Dermis blood vessel endothelial cell (primary cell): ENCODE results near the gene IMMP2L. TPM values are rescaled to one million over a fixed set of nuclear protein-coding genes. Genes with fewer than 3 reads are reported as not detected.
"Not testable (repeated sequence)": the region's sequence is repeated elsewhere in the genome, so short reads cannot be mapped to it uniquely, and the experiment has no call there.

ENCODE experiments used
- DNase-seq: peaks from one replicate; pipeline ENCODE4 v3.0.0; 2010
- total RNA-seq: library from RNA; depleted of rRNA; stranded (reverse); fragments of >200 nt; gene quantifications from 2 replicates; pipeline ENCODE4 v1.2.3, GENCODE V29; 2014

IMMP2L gene
- total RNA-seq, 1 donor from 2014 or later: 8.8 TPM

DNA sequence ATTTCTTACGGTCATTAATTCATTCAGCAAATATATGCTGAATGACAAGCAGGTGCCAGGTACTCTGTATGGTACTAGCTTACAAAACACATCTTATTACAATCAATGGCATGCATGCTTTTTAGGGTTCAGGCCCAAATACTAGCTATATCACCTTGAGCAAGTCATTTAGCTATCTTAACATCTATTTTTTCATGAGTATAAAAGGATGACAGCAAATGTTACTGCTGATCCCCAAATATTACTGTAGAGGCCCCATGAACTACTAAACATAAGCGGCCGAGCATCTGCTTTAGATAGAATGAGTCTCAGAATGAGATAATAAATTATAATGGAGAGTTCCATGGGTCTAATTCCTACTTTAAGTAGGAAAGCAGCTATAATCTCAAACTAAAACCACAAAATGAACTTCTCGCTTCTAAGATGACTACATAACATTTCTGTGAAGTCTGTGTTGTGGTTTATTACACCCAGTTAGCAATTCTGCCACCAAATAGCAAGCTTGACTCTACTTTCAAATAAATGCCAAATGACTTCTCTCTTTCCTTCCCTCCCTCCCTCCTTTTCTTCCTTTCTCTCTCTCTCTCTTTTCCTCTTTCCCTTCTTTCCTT, 585.1 kb downstream of the IMMP2L start:
- DNase-seq: no peak

DNA sequence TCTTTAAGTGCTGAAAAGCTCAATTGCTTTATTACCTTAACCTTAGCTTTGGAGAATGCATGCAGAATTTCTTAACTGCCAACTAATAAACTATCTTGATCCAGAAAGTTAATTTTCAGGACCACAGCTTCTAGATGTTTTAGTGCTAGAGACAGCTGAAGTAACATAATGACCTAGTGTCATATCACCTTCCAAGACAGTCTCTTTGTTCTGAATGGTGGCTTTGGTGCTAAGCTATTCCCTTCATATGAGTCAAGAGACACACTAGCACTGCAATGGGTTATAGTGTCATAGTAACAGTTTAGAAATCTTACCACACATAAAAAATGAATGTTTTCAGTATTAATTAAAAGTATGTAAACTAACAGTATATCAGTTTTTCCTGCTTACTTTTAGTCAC, 586.8 kb downstream of the IMMP2L start:
- DNase-seq: no peak

DNA sequence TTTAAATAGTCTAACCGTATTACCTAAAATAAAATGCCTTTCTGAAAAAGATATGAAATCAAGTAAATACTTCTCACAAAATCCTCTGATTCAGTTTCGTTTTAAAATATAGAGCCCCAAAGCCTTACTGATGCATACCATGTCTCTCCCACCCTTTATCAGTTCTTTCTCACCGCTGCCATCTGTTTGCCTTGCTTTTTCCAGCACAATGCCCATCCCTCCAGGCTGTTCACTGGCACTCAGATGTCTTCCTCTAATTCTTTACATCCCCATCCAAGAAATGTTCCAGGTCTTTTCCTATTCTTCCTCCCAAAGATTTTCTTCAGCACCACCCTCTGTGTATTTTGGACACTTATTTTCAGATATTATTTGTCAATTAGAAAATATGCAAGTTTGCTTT, 587.9 kb downstream of the IMMP2L start:
- no peak for DNase-seq

DNA sequence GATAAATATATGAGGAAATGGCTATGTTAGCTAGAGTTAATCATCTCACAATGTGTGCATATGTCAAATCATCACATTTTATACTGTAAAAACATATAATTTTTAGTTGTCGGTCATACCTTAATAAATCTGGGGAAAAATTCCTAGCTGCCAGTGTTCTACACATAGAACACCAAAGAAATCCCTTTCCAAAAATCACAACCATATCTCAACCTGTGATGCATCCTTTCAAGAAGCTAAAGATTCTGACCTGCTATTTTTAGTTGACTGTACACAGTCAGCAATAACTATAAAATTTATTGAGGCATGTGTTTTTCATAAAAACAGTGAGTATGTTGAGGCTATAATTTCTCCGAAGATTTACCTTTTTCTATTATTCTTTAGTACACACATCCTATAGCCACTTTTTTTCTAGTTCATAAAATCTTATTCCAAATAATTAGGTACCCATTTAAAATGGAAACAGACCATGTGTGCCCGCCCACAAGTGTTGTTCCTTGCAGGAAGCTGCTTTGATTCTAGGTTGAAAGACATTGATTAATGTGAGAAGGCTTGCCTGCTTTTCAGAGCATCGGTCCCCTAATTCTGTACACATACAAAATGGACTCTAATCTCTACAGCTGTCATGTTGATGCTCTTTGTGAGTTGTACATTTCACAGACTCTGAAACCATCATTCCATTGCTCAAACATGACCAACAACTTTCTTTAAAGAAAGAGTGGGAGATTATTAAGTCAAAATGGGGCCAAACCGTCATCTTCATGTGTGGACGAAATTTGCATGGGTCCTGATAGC, 588.9 kb downstream of the IMMP2L start:
- DNase-seq: no peak

DNA sequence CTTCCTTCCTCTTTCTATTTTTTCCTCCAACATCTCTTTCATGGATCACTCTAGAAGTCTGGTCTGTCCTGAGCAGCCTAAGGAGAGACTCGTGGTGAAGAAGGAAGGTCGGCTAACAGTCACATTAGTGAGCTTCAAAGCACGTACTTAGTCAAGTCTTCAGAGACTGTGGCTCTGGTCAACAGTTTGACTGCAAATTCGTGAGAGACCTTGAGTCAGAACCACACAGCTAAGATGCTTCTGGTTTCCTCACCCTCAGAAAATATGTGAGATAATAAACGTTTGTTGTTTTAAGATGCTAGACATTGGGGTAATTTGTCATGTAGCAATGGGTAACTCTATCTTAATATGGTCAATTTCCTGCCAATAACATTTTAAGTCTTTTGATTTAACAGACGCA, 597.5 kb downstream of the IMMP2L start:
- DNase-seq: no peak

DNA sequence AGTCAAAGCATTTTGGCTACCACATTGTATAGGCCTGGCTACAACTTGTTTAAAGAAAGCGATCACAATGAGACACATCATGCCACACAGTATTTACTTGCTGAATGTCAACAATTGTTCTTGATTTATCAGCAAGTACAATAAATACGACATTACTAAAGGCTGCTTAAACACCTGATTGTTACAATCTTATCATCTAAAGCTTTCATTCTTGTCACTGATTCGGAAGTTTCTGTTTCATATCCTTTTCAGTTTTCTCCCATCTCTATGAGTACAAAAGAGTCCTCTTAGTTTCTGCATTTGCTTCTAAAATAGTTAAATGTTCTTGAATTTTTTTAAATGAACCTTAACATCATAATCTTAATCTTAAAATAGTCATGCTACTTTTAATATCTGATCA, 599.5 kb downstream of the IMMP2L start:
- DNase-seq: no peak

DNA sequence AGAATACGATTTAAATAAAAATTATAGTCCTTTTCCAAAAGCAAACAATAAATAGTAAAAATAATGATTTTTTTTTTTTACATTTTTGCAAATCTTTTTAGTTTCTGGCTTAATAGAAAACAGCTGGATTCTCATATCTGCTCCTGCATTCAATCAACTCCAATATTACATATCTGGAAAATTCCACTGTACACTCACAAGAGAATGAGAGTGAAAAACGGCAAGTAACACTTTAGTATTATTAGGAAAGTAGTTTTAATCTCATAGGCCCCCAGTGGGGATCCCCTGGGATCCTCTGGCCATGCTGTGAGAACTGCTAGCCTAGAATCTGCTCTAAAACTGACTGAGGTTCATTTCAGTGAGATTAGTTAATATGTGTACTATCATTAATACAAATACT, 599.9 kb downstream of the IMMP2L start:
- no peak for DNase-seq

DNA sequence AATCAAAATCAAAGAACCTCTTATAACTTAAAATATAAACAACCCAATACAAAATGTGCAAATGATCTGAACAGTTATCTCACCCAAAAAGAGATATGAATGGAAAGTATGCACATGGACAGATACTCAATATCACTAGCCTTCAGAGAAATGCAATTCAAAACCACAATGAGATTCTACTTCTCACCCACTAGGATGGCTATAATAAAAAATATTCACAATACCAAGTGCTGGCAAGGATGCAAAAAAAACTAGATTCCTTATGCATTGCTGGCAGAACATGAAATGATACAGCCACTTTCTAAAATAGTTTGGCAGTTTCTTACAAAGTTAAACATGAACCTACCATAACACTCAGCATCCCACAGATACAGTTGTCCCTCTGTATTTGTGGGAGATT, 601.5 kb downstream of the IMMP2L start:
- no peak for DNase-seq

DNA sequence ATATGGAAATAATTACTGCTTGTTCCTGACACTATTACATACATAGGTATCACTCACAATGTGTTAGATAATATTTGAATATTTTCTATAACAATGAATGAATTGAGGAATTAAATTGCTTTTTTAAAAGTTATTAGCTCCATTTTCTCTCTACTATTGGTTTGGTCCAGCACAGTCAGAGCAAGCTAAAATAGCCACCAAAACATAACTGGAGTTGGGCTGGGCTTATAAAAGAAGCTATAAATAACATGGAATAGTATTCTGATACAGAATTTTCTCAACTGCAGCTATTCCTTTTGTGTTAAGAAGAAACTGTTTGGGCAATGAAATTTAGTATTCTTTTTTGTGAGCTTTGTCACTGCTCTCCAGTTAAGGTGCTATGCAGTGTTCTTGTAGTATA, 614.0 kb downstream of the IMMP2L start:
- DNase-seq: no peak

DNA sequence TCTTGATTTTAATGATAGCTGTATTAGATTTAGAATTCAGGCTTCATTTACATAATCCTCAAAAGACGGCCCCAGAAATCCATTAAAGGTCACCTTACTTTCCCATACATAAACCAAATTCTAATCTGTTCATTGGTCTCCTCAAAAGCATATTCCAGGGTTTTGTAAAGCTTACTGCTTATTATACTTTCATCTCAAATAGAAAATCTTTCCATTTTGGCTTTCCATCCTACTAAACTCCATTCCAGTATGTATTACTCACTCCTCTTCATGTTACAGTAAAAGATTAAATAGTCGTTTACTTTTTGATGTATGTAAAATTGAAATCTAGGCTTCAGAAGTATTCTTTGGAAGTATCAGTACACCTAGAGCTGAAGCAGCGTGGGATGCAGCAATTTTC, 614.9 kb downstream of the IMMP2L start:
- DNase-seq: no peak

DNA sequence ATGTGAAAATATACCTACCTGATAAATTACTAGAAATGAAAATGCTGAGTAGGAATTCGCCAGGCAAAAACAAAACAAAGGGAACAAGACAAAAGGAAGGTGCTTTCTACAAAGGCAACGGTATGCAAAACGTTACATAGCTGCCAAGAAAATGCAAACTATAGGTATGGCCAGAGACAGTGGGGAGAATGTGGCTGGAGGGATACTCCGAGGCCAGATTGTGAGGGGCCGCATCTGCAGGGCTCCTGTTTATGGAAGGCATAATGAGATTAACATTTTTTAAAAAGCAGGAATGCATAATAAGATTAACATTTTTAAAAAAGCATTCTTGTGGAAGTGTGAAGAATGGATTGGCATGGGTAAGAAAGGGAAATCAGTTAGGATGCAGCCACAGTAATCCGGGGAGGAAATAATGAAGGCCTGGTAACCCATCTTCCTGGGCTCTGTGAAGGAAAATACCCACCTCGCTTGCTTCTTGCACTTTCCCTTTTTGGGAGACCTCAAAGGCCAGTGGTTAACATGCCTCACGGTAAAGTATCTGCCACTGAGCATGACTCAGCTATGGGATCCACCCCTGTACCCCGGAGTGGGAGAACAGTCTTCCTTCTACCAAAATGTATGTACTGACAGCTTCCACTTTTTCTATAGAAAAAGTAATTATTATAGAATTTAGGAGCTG, 617.2 kb downstream of the IMMP2L start:
- DNase-seq: no peak

DNA sequence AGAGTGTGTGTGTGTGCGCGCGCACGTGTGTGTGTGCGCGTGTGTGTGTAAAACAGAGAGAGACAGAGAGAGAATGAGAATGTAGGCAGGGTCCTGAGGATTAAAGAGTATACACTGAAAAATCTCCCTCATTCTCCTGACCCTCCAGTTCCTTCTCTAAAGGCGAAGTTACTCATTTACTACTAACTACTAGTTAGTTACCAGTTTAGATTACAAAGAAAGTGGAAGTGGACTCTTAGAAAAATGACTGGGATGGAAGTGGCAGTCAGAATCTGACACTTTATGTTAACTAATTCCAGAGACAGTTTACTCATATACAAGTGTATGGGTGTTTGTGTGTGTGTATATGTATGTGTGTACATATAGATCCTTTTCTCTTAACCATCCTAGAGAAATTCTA, 617.8 kb downstream of the IMMP2L start:
- no peak for DNase-seq

DNA sequence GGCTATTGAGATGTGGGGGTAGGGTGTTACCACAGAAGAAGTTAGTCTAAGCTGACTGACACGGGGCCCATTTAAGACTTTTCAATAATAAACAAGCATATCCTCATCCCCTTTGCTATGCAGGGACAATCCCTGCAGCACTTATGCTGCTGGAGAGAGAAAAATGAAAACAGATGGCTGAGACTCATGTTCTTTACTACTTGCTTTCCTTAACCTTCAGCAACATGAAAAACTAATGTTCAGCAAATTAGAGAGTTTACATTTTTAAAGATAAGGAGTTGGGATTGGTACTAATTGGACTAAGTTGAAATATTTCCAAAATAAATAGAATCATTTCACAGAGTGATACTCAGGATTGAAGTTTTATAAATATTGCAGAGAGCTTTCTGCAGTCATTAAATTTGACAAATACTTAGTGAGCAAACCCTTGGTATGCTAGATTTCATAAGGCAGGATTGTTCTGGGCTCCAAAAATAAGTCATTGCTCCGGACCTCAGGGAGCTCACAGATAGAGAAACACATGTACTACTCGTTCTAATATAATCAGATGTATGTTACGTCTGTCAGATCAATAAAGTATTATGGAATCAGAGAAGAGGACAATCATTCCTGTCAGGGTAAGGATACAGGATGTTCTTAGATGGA, 618.5 kb downstream of the IMMP2L start:
- DNase-seq: no peak

DNA sequence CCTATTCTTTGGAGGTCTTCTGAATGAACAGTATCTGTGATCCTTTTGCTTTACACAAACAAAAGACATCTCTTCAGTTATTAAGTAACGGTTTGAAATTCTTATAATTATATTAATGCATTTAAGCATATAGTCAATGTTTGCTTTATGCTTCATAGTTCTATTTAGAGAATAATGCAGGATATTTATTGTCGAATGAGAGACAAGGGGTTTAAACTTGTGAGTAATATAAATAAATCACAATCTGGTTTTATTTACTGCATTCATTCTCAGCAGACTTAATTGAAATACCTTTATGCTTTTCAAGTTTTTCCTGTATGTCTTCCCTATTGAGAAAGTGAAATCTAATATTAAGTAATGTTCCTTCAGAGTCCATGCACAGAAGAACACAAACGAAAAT, 620.9 kb downstream of the IMMP2L start:
- DNase-seq: no peak

DNA sequence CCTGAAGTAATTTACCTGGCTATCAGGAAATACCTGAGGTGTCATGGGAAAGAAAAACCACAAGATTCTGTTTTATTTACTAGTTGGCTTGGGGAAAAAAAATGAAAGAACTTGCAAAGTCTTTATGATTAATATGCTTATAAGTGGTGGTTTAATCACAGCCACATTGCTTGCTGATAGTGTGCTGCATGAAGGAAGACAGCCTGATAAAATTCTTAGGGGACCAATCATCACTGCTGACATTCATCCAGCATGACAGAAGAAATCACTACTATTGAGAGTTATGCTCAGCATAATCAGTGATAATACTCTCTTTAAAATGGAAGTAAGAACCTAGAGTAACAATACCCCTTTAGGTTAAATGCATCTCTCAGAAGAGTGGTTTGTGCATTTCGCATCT, 621.5 kb downstream of the IMMP2L start:
- no peak for DNase-seq

DNA sequence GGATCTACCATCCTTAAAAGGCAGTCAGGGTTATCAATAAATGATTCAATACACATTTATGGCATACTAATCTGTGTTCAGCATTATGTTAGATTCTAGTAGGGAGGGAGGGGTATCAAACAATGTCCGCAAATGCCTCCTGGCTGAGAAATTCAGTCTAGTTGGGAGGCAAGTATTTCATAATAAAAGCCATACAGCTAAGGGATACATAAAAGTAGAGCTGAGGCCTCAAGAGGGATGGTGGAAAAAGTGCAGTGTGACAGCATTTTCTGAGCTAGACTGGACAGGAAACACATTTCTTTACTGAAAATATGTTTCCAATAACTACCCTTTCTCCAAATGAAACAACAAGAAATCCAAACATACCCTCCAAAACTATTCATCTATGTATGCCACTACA, 624.1 kb downstream of the IMMP2L start:
- no peak for DNase-seq

DNA sequence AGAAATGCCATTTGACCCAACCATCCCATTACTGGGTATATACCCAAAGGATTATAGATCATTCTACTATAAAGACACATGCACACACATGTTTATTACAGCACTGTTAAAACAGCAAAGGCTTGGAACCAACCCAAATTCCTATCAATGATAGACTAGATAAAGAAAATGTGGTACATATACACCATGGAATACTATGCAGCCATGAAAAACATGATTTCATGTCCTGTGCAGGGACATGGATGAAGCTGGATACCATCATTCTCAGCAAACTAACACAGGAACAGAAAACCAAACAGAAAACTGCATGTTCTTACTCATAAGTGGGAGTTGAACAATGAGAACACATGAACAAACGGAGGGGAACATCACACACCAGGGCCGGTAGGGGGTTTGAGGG, 625.6 kb downstream of the IMMP2L start:
- DNase-seq: not testable (repeated sequence)

DNA sequence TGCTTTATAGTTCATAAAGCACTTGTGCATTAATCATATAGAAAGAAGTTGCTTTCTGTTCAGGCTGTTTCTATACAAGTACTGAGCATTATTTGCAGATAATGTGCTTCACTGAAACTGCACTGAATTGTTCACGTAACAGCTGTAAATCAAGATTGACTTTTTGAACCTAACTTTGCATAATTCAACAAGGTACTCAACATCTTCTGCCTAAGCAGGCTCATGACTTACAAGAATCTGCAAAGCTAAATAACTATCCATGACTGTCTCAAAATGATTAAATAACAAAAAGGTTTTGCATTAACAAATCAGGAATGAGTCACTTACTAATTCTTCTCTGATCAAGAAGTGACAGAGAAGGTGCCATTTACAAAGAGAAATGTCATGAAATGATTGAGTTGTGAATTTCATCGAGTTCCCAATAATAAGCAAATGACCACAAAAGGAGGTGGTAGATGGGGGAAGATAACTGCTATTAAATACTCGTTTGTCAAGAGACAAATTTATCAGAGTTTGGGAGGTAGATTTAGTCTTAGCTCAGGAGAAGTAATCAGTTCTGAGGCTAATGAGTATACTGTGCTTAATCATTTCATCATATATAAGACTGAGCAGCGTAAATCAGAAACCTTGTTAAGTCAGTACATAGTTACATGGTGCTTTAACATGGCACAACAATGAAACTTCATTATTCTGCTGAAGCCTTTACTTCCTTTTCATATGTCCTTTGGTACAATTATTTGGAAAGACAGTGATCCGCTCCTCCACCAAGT, 632.6 kb downstream of the IMMP2L start:
- DNase-seq: no peak

DNA sequence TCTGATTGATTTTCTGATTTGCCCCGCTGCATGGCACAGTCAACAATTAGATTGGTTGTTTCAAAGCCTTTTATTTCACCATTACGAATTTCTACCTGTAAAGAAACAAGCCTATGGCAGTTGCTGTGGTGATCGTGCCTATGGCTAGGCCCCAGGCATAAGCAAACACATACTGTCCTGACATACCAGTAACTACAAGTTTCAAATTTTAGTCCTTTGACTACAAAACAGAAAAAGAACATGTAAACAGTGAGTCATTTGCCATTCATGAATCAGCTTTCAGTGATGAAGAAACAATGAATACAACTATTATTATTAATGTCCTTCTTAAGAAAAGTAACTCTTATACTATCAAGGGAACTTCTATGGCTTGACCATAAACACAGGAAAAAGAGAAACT, 639.4 kb downstream of the IMMP2L start:
- DNase-seq: peak; percentile 24

DNA sequence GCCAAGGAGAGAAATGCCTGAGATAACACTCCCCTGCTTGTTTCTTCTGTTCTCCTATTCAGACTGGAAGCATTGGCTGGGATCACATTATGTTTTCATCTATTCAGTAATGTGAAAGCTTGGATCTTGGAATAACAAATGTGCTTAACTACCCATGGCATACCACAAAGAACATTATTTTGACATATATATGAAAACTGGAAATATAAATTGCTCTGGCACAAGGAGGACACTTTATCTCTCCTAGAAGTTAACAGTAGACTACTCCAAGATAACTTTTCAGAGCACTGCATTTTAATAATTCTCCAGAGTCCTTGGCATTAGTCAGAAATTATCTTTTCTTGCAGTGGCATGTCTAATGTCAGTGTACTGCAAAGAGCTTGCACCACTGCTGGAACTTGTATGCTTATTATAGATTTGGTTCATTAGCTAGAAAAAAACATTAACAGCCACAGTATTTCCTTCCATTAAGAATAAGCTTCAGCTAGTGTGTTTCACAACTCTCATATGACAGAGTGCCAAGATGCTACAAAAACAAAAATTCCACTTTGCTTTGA, 640.6 kb downstream of the IMMP2L start:
- DNase-seq: no peak

DNA sequence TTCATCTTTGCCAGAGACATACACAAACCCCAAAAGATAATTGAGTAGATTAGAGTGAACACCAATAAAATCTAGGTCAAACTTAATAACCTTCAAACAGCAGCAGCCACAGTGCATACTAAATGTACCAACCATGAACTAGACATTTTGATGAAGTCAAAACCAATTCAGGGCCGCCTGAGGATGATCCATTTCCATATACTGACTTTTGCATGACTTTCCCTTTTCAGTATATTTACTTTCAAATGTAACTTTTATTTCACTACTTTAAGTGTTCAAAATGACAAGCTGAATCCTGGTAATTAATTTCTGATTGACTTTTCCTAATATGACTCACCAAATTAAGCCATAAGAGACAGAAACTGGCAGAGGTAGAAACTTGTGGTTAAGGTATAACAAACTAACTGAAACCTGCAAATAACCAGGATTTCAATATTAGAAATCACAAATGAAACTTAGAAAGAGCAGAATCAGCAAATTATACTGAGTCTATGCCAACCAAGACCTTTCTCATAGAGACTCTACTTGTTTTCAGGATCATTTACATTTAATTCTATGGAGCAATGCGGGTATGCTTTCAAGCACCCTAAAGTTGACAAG, 643.2 kb downstream of the IMMP2L start:
- DNase-seq: no peak

DNA sequence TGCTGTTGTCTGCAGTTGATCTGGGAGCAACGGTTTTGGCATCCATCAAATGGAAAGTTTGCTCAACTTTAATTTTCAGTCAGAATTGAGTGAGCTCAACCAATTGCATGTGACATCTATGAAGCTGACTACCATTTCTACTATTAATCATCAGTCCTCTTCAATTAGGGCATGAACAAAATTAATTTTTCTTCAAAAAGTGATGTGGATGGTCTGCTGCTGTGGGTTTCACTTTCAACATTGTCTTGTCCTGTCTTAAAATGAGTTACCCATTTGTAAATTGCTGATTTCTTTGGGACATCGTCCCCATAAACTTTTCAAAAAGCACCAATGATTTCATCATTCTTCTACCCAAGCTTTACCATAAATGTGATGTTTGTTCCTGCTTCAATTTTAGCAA, 648.0 kb downstream of the IMMP2L start:
- no peak for DNase-seq
